H4 (cell line): ENCODE data around the gene PCDHB14. TPM values are rescaled to one million over a fixed set of nuclear protein-coding genes. Genes with fewer than 3 reads are reported as not detected.
"Not testable (repeated sequence)": the region's sequence is repeated elsewhere in the genome, so short reads cannot be mapped to it uniquely, and the experiment has no call there.

Source experiments
- DNase-seq: peaks from one replicate; pipeline ENCODE4 v3.0.0-alpha.2; 2015; ENCODE audit warnings: low spot score
- total RNA-seq: library from RNA; depleted of rRNA; stranded (reverse); fragments of >200 nt; shearing (Covaris generic); gene quantifications from 2 replicates; pipeline ENCODE4 v1.2.3, GENCODE V29; 2014; rRNA removed

Gene PCDHB14
- 5.6 and 6.2 TPM in 2 replicates for total RNA-seq

DNA sequence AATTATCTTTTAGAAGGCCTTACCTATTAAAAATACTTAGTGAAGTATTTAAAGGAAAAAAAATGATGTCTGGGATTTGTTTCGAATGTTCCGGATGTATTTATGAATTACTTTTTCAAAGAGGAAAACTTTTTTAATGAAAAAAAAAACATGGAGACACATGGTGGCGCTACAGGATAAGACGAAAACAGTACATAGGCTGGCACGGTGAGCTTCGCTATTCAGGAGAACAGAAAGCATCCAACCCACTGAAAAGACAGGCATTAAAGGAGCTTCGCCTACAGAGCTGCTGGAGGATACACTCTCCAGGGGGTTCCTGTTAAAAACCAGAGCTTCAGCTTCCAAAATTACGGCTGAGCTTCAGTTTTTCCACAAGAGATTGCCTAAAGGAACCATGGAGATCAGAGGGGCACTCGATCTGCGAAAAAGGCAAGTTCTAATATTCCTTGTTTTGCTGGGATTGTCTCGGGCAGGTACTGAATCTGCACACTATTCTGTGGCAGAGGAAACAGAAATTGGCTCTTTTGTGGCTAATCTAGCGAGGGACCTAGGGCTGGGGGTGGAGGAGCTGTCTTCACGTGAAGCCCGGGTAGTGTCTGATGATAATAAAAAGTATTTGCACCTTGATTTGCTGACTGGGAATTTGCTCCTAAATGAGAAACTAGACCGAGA, at the start of gene PCDHB14:
TSS of gene PCDHB14 (plus strand) at position 232 of the 672 bp plus-strand sequence. CDS start at position 395, 163 bp downstream.
- DNase-seq = peak; percentile 62

- not testable (repeated sequence) for DNase-seq
Measured at GRCh38 chr5:141174291-141175104, 48.6 kb upstream of the PCDHB14 start.

DNA sequence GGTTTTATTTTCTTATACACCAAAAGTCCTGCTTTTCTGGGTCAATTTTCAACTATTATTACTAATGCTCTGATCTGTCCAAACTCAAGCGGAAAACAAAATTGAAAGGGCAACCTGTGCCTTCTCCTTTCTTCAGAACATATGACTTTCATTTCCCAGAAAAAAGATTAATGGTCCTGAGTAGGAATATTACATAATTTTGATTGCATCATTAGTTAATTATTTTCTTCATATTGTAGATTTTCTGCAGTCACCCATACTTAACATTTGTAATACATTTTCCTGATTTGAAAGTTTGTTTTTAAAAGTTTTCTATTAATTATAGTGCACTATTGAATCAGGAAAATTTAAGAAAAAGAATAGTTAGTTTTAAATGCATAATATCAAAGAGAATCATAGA, 47.2 kb upstream of the PCDHB14 start:
- no peak for DNase-seq

DNA sequence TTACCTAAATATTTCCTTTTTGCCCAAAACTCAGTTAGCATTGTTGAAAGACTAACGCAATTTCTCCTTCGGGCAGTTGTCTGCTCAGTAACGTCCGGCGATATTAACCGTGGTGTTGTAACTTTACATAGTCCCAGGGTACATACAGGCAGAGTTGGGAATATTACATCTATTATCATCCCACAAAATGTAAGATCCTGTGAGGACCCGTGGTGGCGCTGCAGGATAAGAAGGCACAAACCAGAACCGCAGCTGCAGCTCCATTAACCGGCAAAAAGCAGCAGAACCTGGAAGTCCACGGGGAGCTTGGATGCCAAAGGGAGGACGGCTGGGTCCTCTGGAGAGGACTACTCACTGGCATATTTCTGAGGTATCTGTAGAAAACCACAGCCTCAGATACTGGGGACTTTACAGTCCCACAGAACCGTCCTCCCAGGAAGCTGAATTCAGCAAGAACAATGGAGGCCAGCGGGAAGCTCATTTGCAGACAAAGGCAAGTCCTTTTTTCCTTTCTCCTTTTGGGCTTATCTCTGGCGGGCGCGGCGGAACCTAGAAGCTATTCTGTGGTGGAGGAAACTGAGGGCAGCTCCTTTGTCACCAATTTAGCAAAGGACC, 45.5 kb upstream of the PCDHB14 start, which contains the start of gene PCDHB8:
TSS of gene PCDHB8 (plus strand) at position 214 of the 615 bp plus-strand sequence. CDS start at position 459, 245 bp downstream.
- peak; percentile 54 for DNase-seq

DNA sequence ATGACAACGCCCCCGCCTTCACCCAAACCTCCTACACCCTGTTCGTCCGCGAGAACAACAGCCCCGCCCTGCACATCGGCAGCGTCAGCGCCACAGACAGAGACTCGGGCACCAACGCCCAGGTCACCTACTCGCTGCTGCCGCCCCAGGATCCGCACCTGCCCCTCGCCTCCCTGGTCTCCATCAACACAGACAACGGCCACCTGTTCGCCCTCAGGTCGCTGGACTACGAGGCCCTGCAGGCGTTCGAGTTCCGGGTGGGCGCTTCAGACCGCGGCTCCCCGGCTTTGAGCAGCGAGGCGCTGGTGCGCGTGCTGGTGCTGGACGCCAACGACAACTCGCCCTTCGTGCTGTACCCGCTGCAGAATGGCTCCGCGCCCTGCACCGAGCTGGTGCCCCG, 43.8 kb upstream of the PCDHB14 start:
- not testable (repeated sequence) for DNase-seq

DNA sequence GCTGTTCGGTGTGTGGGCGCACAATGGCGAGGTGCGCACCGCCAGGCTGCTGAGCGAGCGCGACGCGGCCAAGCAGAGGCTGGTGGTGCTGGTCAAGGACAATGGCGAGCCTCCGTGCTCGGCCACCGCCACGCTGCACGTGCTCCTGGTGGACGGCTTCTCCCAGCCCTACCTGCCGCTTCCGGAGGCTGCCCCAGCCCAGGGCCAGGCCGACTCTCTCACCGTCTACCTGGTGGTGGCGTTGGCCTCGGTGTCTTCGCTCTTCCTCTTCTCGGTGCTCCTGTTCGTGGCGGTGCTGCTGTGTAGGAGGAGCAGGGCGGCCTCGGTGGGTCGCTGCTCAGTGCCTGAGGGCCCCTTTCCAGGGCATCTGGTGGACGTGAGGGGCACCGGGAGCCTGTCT, 43.3 kb upstream of the PCDHB14 start:
- not testable (repeated sequence) for DNase-seq

DNA sequence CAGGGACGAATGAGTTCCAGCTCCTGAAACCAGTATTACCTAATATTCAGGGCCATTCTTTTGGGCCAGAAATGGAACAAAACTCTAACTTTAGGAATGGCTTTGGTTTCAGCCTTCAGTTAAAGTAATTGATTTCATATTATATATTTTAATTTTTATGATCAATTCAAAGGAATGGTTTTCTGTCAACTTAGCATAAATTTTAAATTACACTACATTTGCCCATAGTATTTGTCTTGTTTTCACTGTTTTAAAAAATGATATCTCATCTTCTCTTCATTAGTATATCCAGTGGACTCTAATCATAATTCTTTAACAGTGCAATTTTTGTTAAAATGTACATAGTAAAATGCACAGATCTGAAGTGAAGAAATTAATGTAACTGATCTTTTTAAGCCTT, 42.8 kb upstream of the PCDHB14 start:
- DNase-seq = no peak

DNA sequence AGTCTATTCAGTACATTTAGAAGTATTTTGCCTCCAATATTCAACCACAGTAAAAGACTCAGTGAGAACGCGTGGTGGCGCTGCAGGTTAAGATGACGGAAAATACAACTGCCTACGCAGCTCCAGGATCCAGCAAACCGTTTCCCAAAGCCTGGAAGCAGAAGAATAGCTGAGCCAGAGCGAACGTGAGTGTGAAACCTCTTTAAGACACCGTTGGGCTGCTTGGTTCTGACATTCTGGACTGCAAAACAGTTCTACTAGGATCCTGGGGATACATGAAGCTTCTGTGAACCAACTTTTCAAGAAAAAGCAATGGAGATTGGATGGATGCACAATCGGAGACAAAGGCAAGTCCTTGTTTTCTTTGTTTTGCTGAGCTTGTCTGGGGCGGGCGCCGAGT, 40.9 kb upstream of the PCDHB14 start, which contains the start of gene PCDHB16:
TSS of gene PCDHB16 (plus strand) at position 140 of the 400 bp plus-strand sequence. CDS start at position 313, 173 bp downstream.
- DNase-seq = no peak

GRCh38 chr5:141184117-141184855, 38.9 kb upstream of the PCDHB14 start:
- not testable (repeated sequence) for DNase-seq

DNA sequence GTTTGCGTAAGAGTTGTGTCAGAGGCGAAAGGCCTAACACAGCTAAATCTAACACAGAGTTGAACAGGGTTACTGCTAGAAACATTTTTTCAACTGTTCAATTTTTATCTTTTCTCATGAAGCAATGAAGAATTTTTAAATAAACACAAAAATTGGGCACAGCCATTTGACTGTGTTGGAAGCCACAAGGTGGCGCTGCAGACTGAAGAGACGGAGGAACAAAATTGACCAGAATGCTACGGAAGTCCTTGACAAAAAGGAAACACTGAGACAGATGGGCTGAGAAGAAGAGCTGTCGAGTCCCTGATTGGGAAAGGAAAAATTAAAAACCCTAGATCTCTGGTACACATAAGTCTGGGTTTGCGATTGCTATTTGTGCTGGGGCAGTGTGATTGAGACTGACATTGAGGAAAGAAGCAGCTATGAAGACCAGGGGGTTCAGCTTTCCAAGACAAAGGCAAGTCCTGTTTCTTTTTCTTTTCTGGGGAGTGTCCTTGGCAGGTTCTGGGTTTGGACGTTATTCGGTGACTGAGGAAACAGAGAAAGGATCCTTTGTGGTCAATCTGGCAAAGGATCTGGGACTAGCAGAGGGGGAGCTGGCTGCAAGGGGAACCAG, 36.1 kb upstream of the PCDHB14 start, which contains the start of gene PCDHB9:
TSS of gene PCDHB9 (plus strand) at position 265 of the 616 bp plus-strand sequence. CDS start at position 423, 158 bp downstream.
- peak; percentile 46 for DNase-seq

DNA sequence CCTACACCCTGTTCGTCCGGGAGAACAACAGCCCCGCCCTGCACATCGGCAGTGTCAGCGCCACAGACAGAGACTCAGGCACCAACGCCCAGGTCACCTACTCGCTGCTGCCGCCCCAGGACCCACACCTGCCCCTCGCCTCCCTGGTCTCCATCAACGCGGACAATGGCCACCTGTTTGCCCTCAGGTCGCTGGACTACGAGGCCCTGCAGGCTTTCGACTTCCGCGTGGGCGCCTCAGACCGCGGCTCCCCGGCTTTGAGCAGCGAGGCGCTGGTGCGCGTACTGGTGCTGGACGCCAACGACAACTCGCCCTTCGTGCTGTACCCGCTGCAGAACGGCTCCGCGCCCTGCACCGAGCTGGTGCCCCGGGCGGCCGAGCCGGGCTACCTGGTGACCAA, 34.5 kb upstream of the PCDHB14 start:
- DNase-seq = not testable (repeated sequence)

DNA sequence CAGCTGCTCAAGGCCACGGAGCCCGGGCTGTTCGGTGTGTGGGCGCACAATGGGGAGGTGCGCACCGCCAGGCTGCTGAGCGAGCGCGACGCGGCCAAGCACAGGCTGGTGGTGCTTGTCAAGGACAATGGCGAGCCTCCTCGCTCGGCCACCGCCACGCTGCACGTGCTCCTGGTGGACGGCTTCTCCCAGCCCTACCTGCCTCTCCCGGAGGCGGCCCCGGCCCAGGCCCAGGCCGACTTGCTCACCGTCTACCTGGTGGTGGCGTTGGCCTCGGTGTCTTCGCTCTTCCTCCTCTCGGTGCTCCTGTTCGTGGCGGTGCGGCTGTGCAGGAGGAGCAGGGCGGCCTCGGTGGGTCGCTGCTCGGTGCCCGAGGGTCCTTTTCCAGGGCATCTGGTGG, 34.0 kb upstream of the PCDHB14 start:
- not testable (repeated sequence) for DNase-seq

GRCh38 chr5:141192110-141192725, 30.9 kb upstream of the PCDHB14 start, which contains the start of gene PCDHB10:
TSS of gene PCDHB10 (plus strand) at chr5:141192353. CDS start at chr5:141192553, 200 bp downstream.
- DNase-seq = peak; percentile 22

GRCh38 chr5:141194332-141194731, 28.8 kb upstream of the PCDHB14 start:
- not testable (repeated sequence) for DNase-seq

GRCh38 chr5:141196363-141196762, 26.8 kb upstream of the PCDHB14 start:
- DNase-seq = no peak

DNA sequence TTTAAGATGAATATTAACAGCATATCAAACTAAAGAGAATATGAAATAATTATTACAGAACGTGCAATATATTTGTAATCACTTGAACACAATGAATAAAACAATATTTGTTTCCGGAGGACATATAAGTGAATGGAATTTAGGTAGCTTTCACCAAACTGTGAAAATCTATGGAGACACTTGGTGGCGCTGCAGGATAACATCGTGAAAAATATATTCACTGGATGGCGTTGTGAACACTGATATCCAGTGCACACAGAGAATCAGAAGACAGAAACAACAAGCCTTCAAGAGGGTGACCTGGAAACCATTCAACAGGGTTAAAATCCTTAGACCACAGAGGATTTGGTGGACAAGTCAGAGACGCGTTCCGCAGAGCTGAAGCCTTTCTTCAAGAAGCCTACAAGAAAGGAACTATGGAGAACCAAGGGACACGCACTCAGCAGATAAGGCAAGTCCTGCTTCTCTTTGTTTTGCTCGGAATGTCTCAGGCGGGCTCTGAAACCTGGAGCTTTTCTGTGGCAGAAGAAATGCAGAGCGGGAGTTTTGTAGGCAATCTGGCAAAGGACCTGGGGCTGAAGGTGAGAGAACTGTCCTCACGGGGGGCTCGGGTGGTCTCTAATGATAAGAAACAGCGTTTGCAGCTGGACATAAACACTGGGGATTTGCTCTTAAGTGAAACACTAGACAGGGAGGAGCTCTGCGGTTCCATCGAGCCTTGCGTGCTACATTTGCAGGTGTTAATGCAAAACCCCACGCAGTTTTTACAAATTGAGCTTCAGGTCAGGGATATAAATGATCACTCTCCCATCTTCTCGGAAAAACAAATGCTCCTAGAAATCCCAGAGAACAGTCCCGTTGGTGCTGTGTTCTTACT, 23.5 kb upstream of the PCDHB14 start, which contains the start of gene PCDHB11:
TSS of gene PCDHB11 (plus strand) at position 269 of the 877 bp plus-strand sequence. CDS start at position 417, 148 bp downstream.
- peak; percentile 40 for DNase-seq

GRCh38 chr5:141201126-141201525, 22.0 kb upstream of the PCDHB14 start:
- DNase-seq = not testable (repeated sequence)

- DNase-seq = not testable (repeated sequence)
Measured at GRCh38 chr5:141201646-141202045, 21.5 kb upstream of the PCDHB14 start.

- peak; percentile 47 for DNase-seq
Measured at GRCh38 chr5:141208478-141208877, 14.7 kb upstream of the PCDHB14 start, which contains the start of gene PCDHB12. TSS of gene PCDHB12 (plus strand) at chr5:141208719. CDS start at chr5:141208908, 189 bp downstream.
